ENCODE data around the gene PTPRE.

DNA sequence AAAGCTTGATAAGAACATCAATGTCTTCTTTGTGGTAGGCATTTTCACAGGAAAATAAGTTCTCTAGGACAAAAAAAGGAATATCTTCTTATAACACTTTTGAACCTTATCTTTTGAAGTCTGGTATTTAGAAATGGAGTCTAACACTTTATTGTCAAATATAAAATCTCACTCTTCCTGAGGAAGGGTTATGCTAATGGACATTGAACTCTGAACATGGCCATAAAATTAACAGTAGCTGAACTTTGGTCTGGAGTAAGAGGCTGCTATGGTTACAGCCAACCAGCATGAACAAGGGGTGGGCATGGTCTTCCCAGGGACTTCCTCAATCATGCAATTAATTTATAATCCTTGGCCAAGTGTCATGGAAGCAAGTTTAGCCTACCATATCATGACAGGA is 14.2 kb upstream of the PTPRE start, which contains the start of gene CLRN3:
- TF ChIP-seq, protein P1, sequence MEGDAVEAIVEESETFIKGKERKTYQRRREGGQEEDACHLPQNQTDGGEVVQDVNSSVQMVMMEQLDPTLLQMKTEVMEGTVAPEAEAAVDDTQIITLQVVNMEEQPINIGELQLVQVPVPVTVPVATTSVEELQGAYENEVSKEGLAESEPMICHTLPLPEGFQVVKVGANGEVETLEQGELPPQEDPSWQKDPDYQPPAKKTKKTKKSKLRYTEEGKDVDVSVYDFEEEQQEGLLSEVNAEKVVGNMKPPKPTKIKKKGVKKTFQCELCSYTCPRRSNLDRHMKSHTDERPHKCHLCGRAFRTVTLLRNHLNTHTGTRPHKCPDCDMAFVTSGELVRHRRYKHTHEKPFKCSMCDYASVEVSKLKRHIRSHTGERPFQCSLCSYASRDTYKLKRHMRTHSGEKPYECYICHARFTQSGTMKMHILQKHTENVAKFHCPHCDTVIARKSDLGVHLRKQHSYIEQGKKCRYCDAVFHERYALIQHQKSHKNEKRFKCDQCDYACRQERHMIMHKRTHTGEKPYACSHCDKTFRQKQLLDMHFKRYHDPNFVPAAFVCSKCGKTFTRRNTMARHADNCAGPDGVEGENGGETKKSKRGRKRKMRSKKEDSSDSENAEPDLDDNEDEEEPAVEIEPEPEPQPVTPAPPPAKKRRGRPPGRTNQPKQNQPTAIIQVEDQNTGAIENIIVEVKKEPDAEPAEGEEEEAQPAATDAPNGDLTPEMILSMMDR (conservative IDR thresholded peaks at IDR 0.05; ENCODE audit: low read depth, low read length), result no peak
- TF ChIP-seq POLR2A (IDR thresholded peaks at IDR 0.05; ENCODE audit: low read depth, low read length), result no peak
- TF ChIP-seq CEBPB (IDR thresholded peaks at IDR 0.05; ENCODE audit: low read depth, low read length), result no peak
- TF ChIP-seq, protein P2, sequence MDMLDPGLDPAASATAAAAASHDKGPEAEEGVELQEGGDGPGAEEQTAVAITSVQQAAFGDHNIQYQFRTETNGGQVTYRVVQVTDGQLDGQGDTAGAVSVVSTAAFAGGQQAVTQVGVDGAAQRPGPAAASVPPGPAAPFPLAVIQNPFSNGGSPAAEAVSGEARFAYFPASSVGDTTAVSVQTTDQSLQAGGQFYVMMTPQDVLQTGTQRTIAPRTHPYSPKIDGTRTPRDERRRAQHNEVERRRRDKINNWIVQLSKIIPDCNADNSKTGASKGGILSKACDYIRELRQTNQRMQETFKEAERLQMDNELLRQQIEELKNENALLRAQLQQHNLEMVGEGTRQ (IDR thresholded peaks at IDR 0.05; ENCODE audit: low read depth, low read length), result no peak
- no peak for TF ChIP-seq RAD21 (IDR thresholded peaks at IDR 0.05; ENCODE audit: low read length)
- no peak for TF ChIP-seq RCOR1 (IDR thresholded peaks at IDR 0.05; ENCODE audit: insufficient replicate concordance, low read length)
- no peak for TF ChIP-seq SMC3 (IDR thresholded peaks at IDR 0.05; ENCODE audit: low read depth, low read length)
- TF ChIP-seq MAFK (IDR thresholded peaks at IDR 0.05; ENCODE audit: low read depth, low read length), result no peak
- TF ChIP-seq RFX5 (IDR thresholded peaks at IDR 0.05; ENCODE audit: low read depth, low read length), result no peak
